GM12865 (cell line): ENCODE results near the gene EBF3.

Experiments used
- DNase-seq: peaks from one replicate; pipeline ENCODE4 v3.0.0; 2010; ENCODE audit warnings: low read depth
- H3K4me3 ChIP-seq: 2 replicates; pipeline ENCODE4 v1.5.1; 2011; ENCODE audit warnings: mild to moderate bottlenecking, low read depth, low read length, control low read depth
- CTCF ChIP-seq: IDR thresholded peaks from 2 replicates; pipeline ENCODE4 v1.5.1; 2011; ENCODE audit warnings: low read length, control low read depth, low read depth, inconsistent platforms; ENCODE audit not compliant: insufficient read depth; ENCODE audit errors: missing control alignments

EBF3 gene

GRCh38 chr10:129950676-129951075, 13.4 kb downstream of the EBF3 start:
- TF ChIP-seq CTCF = no peak
- H3K4me3 ChIP-seq = no peak overlapping the region
- DNase-seq = no peak

GRCh38 chr10:129949891-129950291, 14.2 kb downstream of the EBF3 start:
- DNase-seq = no peak
- no peak overlapping the region for H3K4me3 ChIP-seq
- TF ChIP-seq CTCF = no peak

GRCh38 chr10:129949411-129949810, 14.7 kb downstream of the EBF3 start:
- no peak for TF ChIP-seq CTCF
- no peak for DNase-seq
- H3K4me3 ChIP-seq = no peak overlapping the region

GRCh38 chr10:129946859-129947258, 17.2 kb downstream of the EBF3 start:
- DNase-seq = no peak
- no peak for TF ChIP-seq CTCF
- no peak overlapping the region for H3K4me3 ChIP-seq

- TF ChIP-seq CTCF = no peak
- H3K4me3 ChIP-seq = no peak overlapping the region
- no peak for DNase-seq
Observed at GRCh38 chr10:129945941-129946760, 17.9 kb downstream of the EBF3 start.

GRCh38 chr10:129945526-129945925, 18.5 kb downstream of the EBF3 start:
- no peak for TF ChIP-seq CTCF
- no peak for DNase-seq
- no peak overlapping the region for H3K4me3 ChIP-seq

- no peak overlapping the region for H3K4me3 ChIP-seq
- no peak for TF ChIP-seq CTCF
- no peak for DNase-seq
Observed at GRCh38 chr10:129945064-129945463, 19.0 kb downstream of the EBF3 start.
